MCF 10A (cell line): ENCODE results near the gene TMEM161A. TPM values are rescaled to one million over a fixed set of nuclear protein-coding genes. Genes with fewer than 3 reads are reported as not detected.

Source experiments
- BruUV-seq: library from RNA; stranded (reverse); fragments of 400-500 nt; replicated peaks from 2 replicates; lab custom pipeline; 2021; lab: Mats Ljungman, UMichigan
- CTCF ChIA-PET: fragments of 300-600 bp; sonication (Branson Sonifier 250); formaldehyde crosslinking; extraction: SDS; loops from one replicate; lab custom pipeline; 2021; ENCODE audit warnings: antibody characterized with exemption, inconsistent platforms; lab: Yijun Ruan, JAX
- POLR2A ChIA-PET: fragments of 300-600, 350-650 bp; sonication (Branson Sonifier 250); formaldehyde crosslinking; extraction: SDS; loops from one replicate; lab custom pipeline; 2020; ENCODE audit warnings: antibody characterized with exemption, inconsistent platforms; lab: Yijun Ruan, JAX
- DNase-seq: peaks from one replicate; pipeline ENCODE4 v3.0.0-alpha.2; 2018; ENCODE audit not compliant: unreplicated experiment
- H3K27ac Mint-ChIP-seq: one replicate; pipeline ENCODE4 v1.8.0; 2022; ENCODE audit warnings: mild to moderate bottlenecking, low read depth, mixed read lengths; ENCODE audit not compliant: unreplicated experiment
- H3K27me3 Mint-ChIP-seq: one replicate; pipeline ENCODE4 v1.8.0; 2022; ENCODE audit warnings: mixed read lengths; ENCODE audit not compliant: insufficient read depth, unreplicated experiment
- H3K36me3 Mint-ChIP-seq: one replicate; pipeline ENCODE4 v1.8.0; 2022; ENCODE audit warnings: mild to moderate bottlenecking, moderate library complexity, mixed read lengths; ENCODE audit not compliant: insufficient read depth, unreplicated experiment
- H3K4me1 Mint-ChIP-seq: one replicate; pipeline ENCODE4 v1.8.0; 2022; ENCODE audit warnings: mixed read lengths; ENCODE audit not compliant: insufficient read depth, unreplicated experiment
- H3K4me3 Mint-ChIP-seq: one replicate; pipeline ENCODE4 v1.8.0; 2022; ENCODE audit warnings: mild to moderate bottlenecking, moderate library complexity, mixed read lengths; ENCODE audit not compliant: unreplicated experiment
- H3K9me3 Mint-ChIP-seq: one replicate; pipeline ENCODE4 v1.8.0; 2022; ENCODE audit warnings: mixed read lengths; ENCODE audit not compliant: unreplicated experiment
- CTCF ChIP-seq: fragments of 200-600 bp; IDR thresholded peaks from one replicate; pipeline ENCODE4 v1.8.0; 2022; ENCODE audit warnings: antibody characterized with exemption, mild to moderate bottlenecking; ENCODE audit not compliant: unreplicated experiment
- intact Hi-C: fragments of 100-400 bp; cut with micrococcal nuclease; formaldehyde crosslinking; loops from 2 replicates; pipeline ENCODE4 v1.14.1; 2022
- total RNA-seq: library from RNA; stranded (reverse); gene quantifications from 2 replicates; pipeline ENCODE4 v1.2.3, GENCODE V29; 2022

TMEM161A gene
- total RNA-seq, 1 experiment from 2014 or later = 34.8 TPM

- Mint-ChIP-seq H3K36me3 (no peaks in the 10 kb centered on the region), H3K27me3 (no peaks in the 10 kb centered on the region), H3K27ac (no peak overlapping the region), H3K9me3 (no peaks in the 10 kb centered on the region), H3K4me1 (no peaks in the 10 kb centered on the region), H3K4me3 (no peak overlapping the region)
- BruUV-seq = no TSS peak
- POLR2A ChIA-PET = no interaction called here
- CTCF ChIA-PET = interaction anchor here (0.6 to 2.3 kb wide), 5 partner anchors 19 to 388 kb away, joined by 3 to 6 read pairs (median 4); no protein-coding TSS in a partner anchor
- intact Hi-C loops = no loop called here
- no peak for TF ChIP-seq CTCF
- no peak for DNase-seq
Observed at GRCh38 chr19:19096641-19097627, 41.3 kb downstream of the TMEM161A start.

- no peaks in the 10 kb centered on the region for H3K4me1 Mint-ChIP-seq
- ChIA-PET POLR2A (interaction anchor here (0.7 kb wide), 1 partner anchor 1662 kb away, joined by 6 read pairs; no protein-coding TSS in a partner anchor), CTCF (no interaction called here)
- no peak overlapping the region for H3K4me3 Mint-ChIP-seq
- no peak for TF ChIP-seq CTCF
- no peaks in the 10 kb centered on the region for H3K27me3 Mint-ChIP-seq
- intact Hi-C loops = no loop called here
- no peak overlapping the region for H3K27ac Mint-ChIP-seq
- DNase-seq = no peak
- no peaks in the 10 kb centered on the region for H3K9me3 Mint-ChIP-seq
- no peaks in the 10 kb centered on the region for H3K36me3 Mint-ChIP-seq
- no TSS peak for BruUV-seq
Observed at GRCh38 chr19:19095691-19096090, 42.6 kb downstream of the TMEM161A start.

GRCh38 chr19:19094513-19094912, 43.8 kb downstream of the TMEM161A start:
- no peaks in the 10 kb centered on the region for H3K9me3 Mint-ChIP-seq
- no peak for TF ChIP-seq CTCF
- no peak overlapping the region for H3K27ac Mint-ChIP-seq
- H3K36me3 Mint-ChIP-seq = no peaks in the 10 kb centered on the region
- ChIA-PET CTCF (no interaction called here), POLR2A (no interaction called here)
- no peak for DNase-seq
- H3K4me3 Mint-ChIP-seq = no peak overlapping the region
- no peaks in the 10 kb centered on the region for H3K27me3 Mint-ChIP-seq
- no TSS peak for BruUV-seq
- H3K4me1 Mint-ChIP-seq = no peaks in the 10 kb centered on the region
- intact Hi-C loops = no loop called here

GRCh38 chr19:19087676-19088075, 50.6 kb downstream of the TMEM161A start:
- H3K27me3 Mint-ChIP-seq = no peaks in the 10 kb centered on the region
- H3K4me3 Mint-ChIP-seq = no peak overlapping the region
- CTCF ChIA-PET = interaction anchor here (0.6 kb wide), 1 partner anchor 143 kb away, joined by 5 read pairs; no protein-coding TSS in a partner anchor
- DNase-seq = no peak
- TF ChIP-seq CTCF = no peak
- H3K27ac Mint-ChIP-seq = no peak overlapping the region
- POLR2A ChIA-PET = no interaction called here
- BruUV-seq = no TSS peak
- H3K9me3 Mint-ChIP-seq = no peaks in the 10 kb centered on the region
- no peaks in the 10 kb centered on the region for H3K36me3 Mint-ChIP-seq
- intact Hi-C loops = no loop called here
- H3K4me1 Mint-ChIP-seq = no peaks in the 10 kb centered on the region
